Stimulated activated CD4-positive, alpha-beta T cell treated with anti-CD3 and anti-CD28 coated beads, Interleukin-1b, Interleukin-23, amount 100 ng/mL, for 24 hours (primary cell): ENCODE measurements around the gene DRC1.

Experiments
- DNase-seq, 4 experiments: peaks; one replicate each; pipeline ENCODE4 v3.0.0-alpha.2; 2020; ENCODE audit warnings: low read depth in 4 of 4, low spot score in 1 of 4

The DRC1 gene

DNA sequence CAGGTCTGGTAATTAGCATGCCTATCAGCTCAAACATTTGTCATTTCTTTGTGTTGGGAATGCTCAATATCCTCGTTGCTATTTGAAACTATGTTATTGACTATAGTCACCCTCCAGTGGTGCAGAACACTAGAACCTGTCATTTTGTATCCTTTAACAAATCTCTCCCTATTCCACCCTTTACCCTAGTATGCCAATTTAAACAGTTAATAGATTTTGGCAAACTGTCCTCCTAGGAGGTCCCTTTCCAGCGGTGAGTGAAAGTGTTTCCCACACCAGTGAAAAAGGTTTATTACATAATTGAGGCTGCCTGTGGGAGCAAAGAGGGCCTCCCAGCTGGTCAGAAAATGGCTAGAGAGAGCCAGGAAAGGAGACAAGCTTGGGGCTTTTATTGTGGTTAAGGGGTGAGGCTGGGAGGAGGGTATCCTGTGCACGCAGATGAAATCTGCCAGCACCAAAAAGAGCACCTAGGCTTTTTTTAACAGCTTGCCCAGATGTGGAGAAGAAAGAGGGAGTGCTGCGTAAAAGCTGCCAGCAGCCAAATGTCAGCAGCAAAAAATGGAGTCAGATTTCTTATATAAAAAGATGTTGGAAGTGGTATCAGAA lies 1.8 kb upstream of the DRC1 start:
- no peak for DNase-seq

DNA sequence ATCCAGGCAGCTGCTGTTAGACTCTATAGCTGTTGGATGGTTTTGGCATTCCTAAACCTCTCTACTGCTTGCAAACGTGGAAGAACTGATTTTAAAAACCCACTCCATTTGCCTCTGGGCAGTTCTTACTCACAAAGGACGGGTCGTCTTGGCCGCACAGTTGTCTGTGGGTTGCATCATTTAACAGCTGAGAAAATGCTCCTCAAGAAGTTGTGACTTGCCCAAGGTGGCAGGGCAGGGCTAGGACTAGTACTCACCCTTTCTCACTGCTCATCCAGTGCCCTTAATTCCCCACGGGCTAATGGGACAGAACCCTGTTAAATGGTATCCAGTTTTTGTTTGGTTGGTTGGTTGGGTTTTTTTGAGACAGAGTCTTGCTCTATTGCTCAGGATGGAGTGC lies 997 bp upstream of the DRC1 start:
- DNase-seq: no peak

DNA sequence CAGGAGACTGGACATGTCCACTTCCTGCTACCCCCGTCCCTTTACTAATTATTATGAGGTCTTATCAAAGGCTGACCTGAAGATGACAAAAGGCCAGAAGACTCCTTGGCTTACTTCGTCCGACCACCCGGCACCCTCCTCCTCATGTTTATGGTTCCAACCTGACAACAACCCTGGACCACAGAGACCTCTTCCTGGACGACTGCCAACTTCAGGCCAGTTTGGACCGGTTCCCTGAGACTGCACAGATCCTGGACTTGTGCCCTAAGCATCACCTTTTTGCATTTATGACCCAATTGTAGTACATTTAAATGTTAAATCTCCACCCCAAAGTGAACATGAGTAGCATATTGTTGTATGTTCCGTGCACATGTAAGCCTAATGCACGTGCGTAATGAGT lies 5.8 kb downstream of the DRC1 start:
- no peak for DNase-seq

DNA sequence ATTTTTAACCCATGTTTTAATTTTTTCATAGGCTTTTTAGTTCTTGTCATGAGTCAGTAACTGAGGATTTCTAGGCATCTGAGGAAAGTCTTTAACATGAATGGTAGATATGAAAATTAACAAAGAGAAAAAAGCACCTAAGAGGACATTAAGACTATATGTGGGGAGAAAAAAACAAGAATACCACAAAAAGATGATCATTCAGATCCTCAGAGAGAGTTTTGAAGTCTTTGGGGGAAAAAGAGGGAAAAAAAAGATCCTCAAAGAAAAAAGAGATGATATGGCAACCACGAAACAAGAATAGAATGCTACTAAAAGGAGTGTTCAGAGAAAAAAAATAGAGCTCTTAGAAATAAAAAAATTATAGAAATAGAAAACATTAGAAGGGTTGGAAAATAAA lies 8.1 kb downstream of the DRC1 start:
- no peak for DNase-seq

DNA sequence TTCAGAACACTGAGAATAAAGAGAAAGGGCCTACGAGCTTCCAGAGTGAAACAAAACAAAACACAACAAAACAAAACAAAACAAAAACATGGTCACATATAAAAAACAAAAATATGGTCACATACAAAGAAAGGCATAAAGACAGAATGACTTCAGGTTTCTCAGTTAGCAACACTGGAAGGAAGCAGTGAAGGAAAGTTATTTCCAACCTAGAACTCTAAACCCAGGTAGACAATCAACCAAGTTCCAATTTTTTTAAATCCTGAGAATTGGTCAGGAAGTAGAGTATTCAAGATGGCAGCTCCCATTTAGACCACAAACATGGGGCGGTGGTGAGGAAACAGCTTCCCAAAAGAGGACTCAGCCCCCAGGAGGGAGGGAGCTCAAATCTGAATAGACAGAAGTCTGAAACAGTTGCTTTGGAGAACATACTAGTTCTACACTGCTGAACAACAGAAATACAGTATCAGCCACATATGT lies 9.1 kb downstream of the DRC1 start:
- no peak for DNase-seq

DNA sequence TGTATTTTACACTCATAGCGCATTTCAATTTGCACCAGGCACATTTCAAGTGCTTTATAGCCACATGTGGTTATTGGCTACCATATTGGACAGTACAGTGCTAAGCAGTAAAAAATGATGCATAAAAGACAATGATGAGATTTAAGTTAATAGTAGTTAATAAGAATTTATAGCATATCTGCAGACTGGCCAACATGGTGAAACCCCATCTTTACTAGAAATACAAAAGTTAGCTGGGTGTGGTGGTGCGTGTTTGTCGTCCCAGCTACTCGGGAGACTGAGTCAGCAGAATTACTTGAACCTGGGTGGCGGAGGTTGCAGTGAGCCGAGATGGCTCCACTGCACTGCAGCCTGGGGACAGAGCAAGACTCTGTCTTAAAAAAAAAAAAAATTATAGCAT lies 9.7 kb downstream of the DRC1 start:
- DNase-seq: no peak

DNA sequence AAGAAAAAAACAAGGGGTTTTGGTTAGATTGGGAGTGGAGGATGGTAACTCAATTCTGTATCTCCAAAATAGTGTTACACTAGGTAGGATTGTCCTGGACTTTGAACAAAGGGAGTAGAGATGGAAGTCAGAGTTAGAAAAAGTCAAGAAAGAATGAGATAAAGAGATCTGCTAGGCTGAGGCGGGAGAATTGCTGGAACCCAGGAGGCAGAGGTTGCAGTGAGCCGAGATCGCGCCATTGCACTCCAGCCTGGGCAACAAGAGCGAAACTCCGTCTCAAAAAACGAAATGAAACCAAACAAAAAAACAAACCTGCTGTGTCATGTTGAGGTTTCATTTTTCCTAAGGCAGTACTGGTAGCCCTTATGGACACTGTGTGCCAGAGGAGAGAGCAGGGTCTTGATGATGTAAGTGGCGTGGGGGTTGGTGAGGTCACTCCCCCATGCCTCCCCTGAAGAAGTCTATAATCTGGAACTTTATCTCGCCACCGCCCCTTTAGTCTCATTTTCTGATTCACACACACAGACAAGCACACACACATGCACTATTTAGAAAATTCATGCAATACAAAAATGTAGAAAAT lies 10.5 kb downstream of the DRC1 start:
- no peak for DNase-seq

DNA sequence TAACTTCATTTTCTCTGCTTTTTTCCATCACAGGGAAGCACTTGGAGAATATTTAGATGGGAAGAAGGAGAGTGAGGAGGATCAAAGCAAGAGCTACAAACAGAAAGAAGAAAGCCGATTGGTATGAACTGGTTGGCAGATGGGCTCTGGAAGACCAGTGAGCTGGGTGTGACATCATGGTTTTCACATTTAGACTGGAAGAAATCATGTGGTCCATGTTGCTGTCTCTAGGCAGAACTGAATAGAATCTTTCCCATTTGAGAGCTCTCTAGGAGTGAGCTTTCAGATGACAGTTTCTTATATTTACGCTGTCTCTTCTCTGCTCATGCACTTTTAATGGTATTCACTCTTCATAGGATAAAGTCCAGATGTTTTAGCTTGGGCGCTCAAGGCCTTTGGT lies 12.6 kb downstream of the DRC1 start:
- DNase-seq: no peak

DNA sequence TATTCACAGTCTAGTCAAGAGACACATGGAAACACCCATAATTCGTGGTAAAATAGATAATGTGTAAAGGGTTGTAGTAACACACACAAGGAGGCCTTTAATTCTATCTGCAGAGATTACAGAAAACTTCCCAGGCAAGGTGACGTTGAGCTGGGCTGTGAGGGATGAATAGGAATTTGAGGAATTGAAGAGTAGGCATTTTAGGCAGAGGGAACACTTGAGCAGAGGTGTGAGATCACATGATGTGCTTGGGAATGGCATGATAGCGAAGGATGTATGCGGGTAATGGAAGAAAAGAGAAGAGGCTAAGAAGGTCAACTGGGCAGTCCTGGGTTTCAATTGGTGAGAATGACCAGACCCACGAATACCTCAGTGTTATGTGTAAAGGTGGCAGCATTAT lies 20.2 kb downstream of the DRC1 start:
- DNase-seq: no peak

DNA sequence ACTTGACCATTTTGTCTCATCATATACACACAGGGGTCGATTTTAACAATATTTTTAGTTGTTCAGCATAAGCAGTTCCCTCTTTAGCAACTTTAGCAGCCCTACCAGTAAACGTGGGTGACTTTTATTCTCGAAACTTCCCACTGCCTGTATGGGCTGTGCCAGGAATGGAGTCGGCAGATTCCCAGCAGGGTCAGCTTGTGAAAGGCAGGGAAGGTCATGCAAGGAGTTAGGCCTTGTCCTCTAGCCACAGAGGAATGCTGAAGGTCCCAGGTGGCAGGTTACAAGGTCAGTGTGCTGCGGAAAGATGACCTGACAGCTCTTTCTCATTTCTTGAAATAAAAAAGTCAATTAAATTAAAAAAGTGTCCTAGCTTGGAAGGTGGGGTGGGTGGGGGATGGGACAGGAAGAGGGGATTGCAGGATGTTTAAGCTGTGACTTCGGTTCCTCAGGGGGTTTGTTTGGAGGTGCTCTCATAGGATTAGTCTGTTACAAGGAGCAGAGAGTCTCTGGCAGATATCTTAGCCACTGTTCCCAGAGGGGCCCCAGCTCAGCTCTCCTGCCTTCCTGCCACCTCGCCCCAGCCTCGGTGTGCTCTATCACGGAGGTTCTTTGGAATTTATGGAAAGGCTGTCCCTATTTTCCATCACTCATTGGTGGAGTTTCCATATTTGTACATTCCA lies 21.4 kb downstream of the DRC1 start:
- DNase-seq: no peak

DNA sequence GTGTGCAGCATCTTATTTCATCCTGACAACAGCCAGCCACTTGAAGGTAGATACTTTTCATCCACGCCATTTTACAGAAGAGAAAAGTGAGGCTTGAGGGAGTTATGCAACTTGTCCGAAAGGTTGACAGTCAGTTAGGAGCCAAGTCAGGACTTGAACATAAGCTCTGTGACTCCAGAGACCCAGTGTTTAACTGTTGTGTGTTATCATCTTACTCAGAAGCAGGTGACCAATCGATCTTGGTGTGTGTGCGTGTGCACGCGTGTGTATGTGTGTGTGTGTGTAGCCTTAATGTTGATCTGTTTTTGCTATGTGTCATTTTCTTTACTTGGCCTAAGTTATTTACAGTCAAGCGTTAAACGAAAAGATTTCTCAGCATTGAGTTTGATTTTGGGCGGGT lies 22.0 kb downstream of the DRC1 start:
- DNase-seq: no peak

DNA sequence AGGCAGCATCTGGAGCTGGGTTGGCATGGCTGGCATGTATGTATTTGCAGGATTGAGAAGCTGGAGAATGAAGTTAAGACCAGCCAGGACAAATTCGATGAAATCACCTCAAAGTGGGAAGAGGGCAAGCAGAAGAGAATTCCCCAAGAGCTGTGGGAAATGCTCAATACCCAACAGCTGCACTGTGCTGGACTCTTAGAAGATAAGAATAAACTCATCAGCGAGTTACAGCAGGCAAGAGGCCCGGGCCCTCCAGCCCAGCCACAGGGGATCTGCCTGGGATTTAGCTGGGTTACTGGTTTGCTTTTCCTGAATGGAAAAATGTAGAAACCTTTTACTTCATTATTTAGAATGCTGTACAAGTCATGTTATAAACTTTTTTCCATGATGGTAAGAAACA lies 22.5 kb downstream of the DRC1 start:
- no peak for DNase-seq

DNA sequence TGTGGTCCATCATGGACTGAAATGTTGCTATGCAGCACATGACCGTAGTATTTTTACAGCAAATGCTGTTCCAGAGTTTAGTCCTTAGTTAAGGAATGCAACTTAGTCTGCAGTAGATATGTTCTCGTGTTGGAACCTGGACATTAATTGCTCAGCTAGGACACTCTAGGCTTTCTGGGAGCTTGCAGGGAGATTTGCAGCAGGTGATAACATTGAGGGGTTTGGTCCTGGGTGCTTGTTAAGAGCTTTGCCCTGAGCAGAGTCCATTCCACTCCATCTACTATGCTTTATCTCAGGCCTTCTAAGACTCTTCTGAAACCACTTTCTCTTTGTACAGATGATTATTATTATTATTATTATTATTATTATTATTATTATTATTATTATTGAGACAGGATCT lies 27.1 kb downstream of the DRC1 start:
- no peak for DNase-seq

DNA sequence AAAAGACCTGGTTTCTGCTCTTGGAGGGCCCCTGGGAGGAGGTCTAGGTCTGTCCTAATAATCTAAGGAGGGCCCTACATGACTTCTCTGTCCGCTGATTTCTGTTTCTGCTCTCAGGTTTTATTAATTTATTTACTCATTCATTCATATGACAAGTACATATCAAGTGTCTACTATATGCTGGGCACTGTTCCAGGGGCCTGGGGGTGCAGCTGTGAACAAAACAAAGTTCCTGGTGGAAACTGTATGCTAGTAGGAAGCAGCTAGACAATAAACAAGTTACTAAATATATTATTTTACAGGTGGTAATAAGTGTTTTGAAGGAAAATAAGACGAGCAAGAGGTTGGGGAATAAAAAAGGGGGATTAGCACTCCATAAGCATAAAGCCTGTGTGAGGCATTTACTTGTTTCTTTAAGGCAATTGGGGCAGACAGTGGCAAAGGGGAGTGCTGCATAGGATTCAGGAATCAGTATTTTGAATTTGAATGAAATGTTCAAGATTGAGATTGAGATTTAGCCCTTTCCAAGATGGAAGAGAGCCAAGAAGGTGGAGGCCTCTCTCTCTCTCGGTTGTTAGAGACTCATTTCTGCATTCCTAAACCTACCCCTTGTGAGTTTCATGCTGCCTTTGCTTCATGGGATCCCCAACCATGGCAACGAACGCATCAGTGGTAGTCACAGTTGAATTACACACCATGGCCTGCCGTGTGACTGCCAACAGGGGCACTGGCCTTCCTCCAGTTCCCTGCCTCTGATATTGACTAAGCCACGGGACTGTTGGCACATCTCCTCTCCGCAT lies 28.3 kb downstream of the DRC1 start:
- no peak for DNase-seq

DNA sequence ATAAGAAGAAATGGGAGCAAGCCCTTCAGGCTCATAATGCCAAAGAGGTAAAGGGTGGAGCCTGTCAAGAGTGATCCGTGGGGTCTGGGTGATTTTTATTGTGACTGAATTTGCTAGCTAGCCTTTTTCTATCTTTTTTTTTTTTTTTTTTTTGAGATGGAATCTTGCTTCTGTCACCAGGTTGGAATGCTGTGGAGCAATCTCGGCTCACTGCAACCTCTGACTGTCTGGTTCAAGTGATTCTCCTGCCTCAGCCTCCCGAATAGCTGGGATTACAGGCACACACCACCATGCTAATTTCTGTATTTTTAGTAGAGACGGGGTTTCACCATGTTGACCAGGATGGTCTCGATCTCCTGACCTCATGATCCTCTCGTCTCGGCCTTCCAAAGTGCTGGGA lies 29.1 kb downstream of the DRC1 start:
- DNase-seq: no peak

DNA sequence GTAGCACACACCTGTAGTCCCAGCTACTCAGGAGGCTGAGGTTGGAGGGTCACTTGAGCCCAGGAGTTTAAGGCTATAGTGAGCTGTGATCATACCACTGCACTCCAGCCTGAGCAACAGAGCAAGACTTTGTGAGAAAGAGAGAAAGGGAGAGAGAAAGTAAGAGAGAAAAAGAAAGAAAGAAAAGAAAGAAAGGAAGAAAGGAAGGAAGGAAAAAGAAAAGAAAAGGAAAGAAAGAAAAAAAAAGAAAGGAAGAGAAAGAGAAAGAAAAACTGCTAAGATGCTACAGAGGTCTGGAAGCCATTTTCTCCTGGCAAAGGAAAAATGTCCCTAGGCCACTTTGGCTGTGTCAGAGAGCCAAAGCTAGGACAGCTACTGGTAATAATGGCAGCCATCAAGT lies 30.6 kb downstream of the DRC1 start:
- DNase-seq: no peak

DNA sequence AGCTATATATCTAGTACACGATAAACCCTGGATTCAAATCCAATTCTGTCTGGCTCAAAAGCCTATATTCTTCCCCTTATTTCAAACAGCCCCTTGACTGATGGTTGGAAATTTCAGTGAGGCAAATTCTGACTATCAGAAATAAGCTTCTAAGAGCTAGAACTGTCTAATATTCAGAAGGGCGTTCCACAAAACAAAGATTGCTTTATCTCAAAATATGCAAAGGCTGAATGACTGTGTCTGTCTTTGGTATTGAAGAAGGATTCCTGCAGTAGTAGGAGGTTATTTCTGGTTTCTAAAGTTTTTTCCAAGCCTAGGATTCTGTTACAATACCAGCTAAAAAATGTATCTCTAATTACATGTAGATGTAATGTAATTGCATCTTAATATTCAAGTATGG lies 31.1 kb downstream of the DRC1 start:
- DNase-seq: no peak

DNA sequence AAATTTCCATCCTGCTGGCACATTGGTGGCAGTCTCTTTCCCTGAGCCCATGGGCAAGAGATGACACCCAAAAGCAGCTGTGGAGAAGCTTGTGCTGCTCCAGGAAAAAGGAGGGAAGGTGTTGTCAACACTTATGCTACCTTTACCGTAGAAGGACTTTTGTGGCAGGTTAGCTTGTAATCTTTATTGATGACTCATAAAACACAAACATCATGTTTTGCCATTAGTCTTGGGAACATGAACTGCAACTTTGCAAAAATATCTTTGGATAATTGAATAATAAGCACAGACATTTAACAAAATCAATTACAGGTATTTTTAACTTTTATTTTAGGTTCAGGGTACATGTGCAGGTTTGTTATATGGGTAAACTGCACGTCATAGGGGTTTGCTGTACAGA lies 33.4 kb downstream of the DRC1 start:
- no peak for DNase-seq

DNA sequence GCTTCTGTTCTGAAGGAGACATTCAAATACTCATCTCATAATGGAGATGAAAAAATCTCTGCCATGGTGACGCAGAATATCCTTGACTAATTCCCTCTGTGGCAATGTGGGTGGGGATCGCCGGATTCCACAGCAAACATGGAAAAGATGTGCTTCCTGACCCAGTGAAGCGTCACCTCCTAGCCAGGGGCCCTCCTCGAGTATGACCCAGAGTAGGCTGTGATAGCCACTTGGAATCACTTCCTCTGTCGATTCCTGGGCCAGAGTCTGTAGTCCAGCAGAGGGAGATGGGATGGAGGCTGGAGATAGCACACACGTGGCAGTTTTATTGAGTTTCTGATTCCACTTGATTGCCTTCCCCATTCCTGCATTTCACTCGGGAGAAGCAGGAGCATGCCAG lies 36.8 kb downstream of the DRC1 start:
- no peak for DNase-seq

DNA sequence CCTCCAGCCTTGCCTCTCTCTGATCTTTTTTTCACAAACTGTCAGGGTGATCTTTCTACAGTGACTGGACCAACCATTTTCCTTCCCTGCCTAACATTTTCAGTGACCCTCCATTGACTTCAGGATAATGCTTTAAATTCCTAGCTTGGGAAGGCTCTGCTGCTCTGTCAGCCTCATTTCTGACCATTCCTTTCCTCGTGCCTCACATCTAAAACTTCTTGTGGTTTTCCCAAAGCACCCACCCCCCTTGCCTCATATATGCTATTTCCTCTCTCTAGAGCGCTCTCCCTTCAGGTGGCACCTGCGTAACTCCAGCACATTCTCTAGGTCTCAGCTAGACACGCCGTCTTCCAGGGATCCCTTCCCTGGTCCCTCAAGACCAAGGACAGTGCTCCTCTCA lies 37.2 kb downstream of the DRC1 start:
- DNase-seq: no peak

DNA sequence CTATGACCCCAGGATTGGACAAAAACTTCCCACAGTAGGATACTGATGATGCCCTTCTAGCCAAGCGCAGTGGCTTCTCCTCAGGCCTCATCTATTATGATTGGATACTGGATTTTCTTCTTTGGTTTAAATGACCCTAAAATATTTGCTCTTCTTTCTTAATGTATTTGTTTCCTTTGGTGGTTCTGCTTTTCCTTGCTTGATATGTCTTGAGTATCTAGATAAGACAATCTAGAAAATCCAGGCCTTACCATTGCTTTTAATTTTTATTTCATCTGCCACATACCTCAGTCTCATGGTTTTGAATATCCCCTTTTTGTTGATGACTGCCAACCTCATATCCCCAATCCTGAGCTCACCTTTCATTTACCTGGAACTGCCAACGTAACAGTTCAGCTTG lies 40.6 kb downstream of the DRC1 start:
- DNase-seq: no peak

DNA sequence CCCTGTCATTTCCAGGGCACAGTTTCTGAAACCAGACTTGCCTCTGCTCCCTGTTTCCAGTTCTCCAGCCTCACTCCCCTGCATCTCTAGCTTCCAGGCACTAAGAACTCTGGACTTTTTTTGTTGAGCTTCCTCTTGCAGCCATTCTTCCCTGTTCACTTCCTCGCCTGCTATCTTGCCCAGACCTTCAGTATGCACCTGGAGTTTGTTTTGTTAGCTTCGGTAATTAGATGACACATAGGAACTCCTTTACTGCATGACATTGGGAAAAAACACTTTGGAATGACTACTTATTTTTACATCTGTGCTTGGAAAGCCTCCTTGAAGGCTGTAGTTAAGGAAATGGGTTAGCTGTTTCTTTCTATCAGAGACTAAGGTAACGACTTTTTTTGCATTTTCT lies 41.0 kb downstream of the DRC1 start:
- DNase-seq: no peak
